Panc1 (cell line): ENCODE measurements around the gene P3H3. TPM values are rescaled to one million over a fixed set of nuclear protein-coding genes. Genes with fewer than 3 reads are reported as not detected.

Experiments used
- ATAC-seq: fragments of 200-7000 bp; cut with Tn5 transposase; 2 replicates; pipeline ENCODE4 v1.9.1; 2020; ENCODE audit warnings: mild to moderate bottlenecking, moderate library complexity
- BruUV-seq: library from RNA; stranded (reverse); fragments of 400-500 nt; replicated peaks from 2 replicates; lab custom pipeline; 2021; lab: Mats Ljungman, UMichigan
- CTCF ChIA-PET: fragments of 300-600 bp; sonication (Branson Sonifier 250); formaldehyde crosslinking; loops from one replicate; lab custom pipeline; 2022; ENCODE audit warnings: antibody characterized with exemption; lab: Charles Lee
- POLR2A ChIA-PET: fragments of 300-600 bp; sonication (Branson Sonifier 250); formaldehyde crosslinking; loops from one replicate; lab custom pipeline; 2022; ENCODE audit warnings: antibody characterized with exemption; lab: Charles Lee
- DNase-seq: peaks from one replicate; pipeline ENCODE4 v3.0.0-alpha.2; 2010; ENCODE audit warnings: low read depth, low spot score
- H3K27ac ChIP-seq: 2 replicates; pipeline ENCODE4 v1.5.1; 2011; ENCODE audit warnings: mild to moderate bottlenecking, low read length, inconsistent platforms
- H3K27me3 ChIP-seq: fragments of 200-500 bp; sonication (Bioruptor generic); 2 replicates; pipeline ENCODE4 v1.6.0; 2014; ENCODE audit warnings: low read length, inconsistent platforms; ENCODE audit not compliant: control insufficient read depth, insufficient read depth
- H3K36me3 ChIP-seq: fragments of 200-500 bp; sonication (Bioruptor generic); 2 replicates; pipeline ENCODE4 v1.5.1; 2014; ENCODE audit warnings: inconsistent platforms, mild to moderate bottlenecking, low read length, moderate library complexity; ENCODE audit not compliant: control insufficient read depth, insufficient read depth
- H3K4me1 ChIP-seq: 2 replicates; pipeline ENCODE4 v1.5.1; 2011; ENCODE audit warnings: inconsistent platforms, mild to moderate bottlenecking, low read length, moderate library complexity; ENCODE audit not compliant: control insufficient read depth, insufficient read depth
- H3K4me3 ChIP-seq, 2 experiments: 2 replicates each; pipeline ENCODE4 v1.5.1; 2011 to 2012; ENCODE audit warnings: low read depth in 2 of 2, low read length in 2 of 2, mild to moderate bottlenecking in 2 of 2, inconsistent platforms in 1 of 2, moderate library complexity in 1 of 2
- H3K9me3 ChIP-seq: fragments of 200-500 bp; sonication (Bioruptor generic); 2 replicates; pipeline ENCODE4 v1.5.1; 2014; ENCODE audit warnings: low read depth, mild to moderate bottlenecking, inconsistent platforms, low read length, moderate library complexity; ENCODE audit not compliant: control insufficient read depth, insufficient read depth
- CTCF ChIP-seq: fragments of 450-650 bp; IDR thresholded peaks from 2 replicates; pipeline ENCODE4 v1.5.1; 2017; ENCODE audit warnings: mild to moderate bottlenecking
- POLR2AphosphoS5 ChIP-seq: IDR thresholded peaks from 2 replicates; pipeline ENCODE4 v1.6.1; 2012; ENCODE audit warnings: mild to moderate bottlenecking, low read depth, low read length, moderate library complexity
- REST ChIP-seq, 2 experiments: IDR thresholded peaks; 2 replicates each; pipeline ENCODE4 v1.6.1; 2011 to 2012; ENCODE audit warnings: low read depth in 2 of 2, control low read depth in 1 of 2, low read length in 1 of 2, mild to moderate bottlenecking in 1 of 2, moderate library complexity in 1 of 2; ENCODE audit not compliant: insufficient read depth in 1 of 2
- SIN3A ChIP-seq: IDR thresholded peaks from 2 replicates; pipeline ENCODE4 v1.6.1; 2012; ENCODE audit warnings: low read depth, mild to moderate bottlenecking, low read length, moderate library complexity, borderline replicate concordance; ENCODE audit not compliant: insufficient read depth
- TCF7L2 ChIP-seq: IDR thresholded peaks from 2 replicates; pipeline ENCODE4 v1.6.1; 2011; ENCODE audit warnings: mild to moderate bottlenecking, low read depth, low read length, inconsistent platforms
- in situ Hi-C: cut with HindIII; loops from 2 replicates; pipeline ENCODE4 v1.10.0; 2016; ENCODE audit warnings: low sequenced_read_pairs, low pct_unique_long_range_greater_than_20kb
- intact Hi-C: fragments of 100-400 bp; cut with micrococcal nuclease; formaldehyde crosslinking; loops from one replicate; pipeline ENCODE4 v1.10.0; 2022; ENCODE audit not compliant: unreplicated experiment
- total RNA-seq: library from RNA; stranded (reverse); gene quantifications from one replicate; pipeline ENCODE4 v1.2.1, GENCODE V29; 2021; ENCODE audit not compliant: unreplicated experiment

The P3H3 gene
- total RNA-seq, 1 experiment from 2014 or later, result 11.0 TPM

- Histone ChIP-seq H3K9me3 (no peaks in the 10 kb centered on the region), H3K4me3 (no peak overlapping the region), H3K36me3 (no peaks in the 10 kb centered on the region), H3K4me1 (no peaks in the 10 kb centered on the region), H3K27ac (no peak overlapping the region), H3K27me3 (no peaks in the 10 kb centered on the region)
- intact Hi-C loops (no loop called here), in situ Hi-C loops (no loop called here)
- POLR2A ChIA-PET, result no interaction called here
- ATAC-seq (no peak), DNase-seq (no peak)
- CTCF ChIA-PET, result no interaction called here
- no TSS peak for BruUV-seq
- no peak for TF ChIP-seq CTCF
- no peak for TF ChIP-seq REST (IDR thresholded peaks at IDR 0.05; ENCODE audit: insufficient read depth in 1 of 2, low read depth in 2 of 2, low read length in 1 of 2)
- TF ChIP-seq POLR2AphosphoS5, result no peak
- TF ChIP-seq SIN3A, result no peak
- TF ChIP-seq TCF7L2, result no peak
Measured at GRCh38 chr12:6833189-6833890, 5.1 kb downstream of the P3H3 start.

GRCh38 chr12:6834254-6834653, 6.0 kb downstream of the P3H3 start:
- BruUV-seq, result no TSS peak
- TF ChIP-seq CTCF (no peak), TCF7L2 (no peak), REST (IDR thresholded peaks at IDR 0.05; ENCODE audit: insufficient read depth in 1 of 2, low read depth in 2 of 2, low read length in 1 of 2) (no peak), SIN3A (no peak), POLR2AphosphoS5 (no peak)
- Histone ChIP-seq H3K4me3 (no peak overlapping the region), H3K36me3 (no peaks in the 10 kb centered on the region), H3K27ac (no peak overlapping the region), H3K9me3 (no peaks in the 10 kb centered on the region), H3K27me3 (no peaks in the 10 kb centered on the region), H3K4me1 (no peaks in the 10 kb centered on the region; the same call in 1 of the 2 replicates)
- CTCF ChIA-PET, result interaction anchor here (0.6 to 1.0 kb wide), 2 partner anchors 17 to 68 kb away, joined by 4 read pairs; partner anchors contain the start of genes PTMS and USP5
- in situ Hi-C loops (no loop called here), intact Hi-C loops (no loop called here)
- POLR2A ChIA-PET, result no interaction called here
- no peak for ATAC-seq
- no peak for DNase-seq
